Right renal pelvis (tissue), 4 donors: ENCODE measurements around the gene NOL4L. TPM values are rescaled to one million over a fixed set of nuclear protein-coding genes. Genes with fewer than 3 reads are reported as not detected.

Source experiments
- DNase-seq, 4 donors: peaks; one replicate each; pipeline ENCODE4 v3.0.0-alpha.2; 2013; ENCODE audit warnings: low read depth in 4 of 4, low spot score in 3 of 4, missing footprints in 1 of 4
- polyA plus RNA-seq, 4 donors: library from polyadenylated mRNA; unstranded; fragments of 120-200 nt; gene quantifications; one replicate each; pipeline ENCODE4 v1.2.1, GENCODE V29; 2013; ENCODE audit not compliant: insufficient read length in 4 of 4

NOL4L gene
- polyA plus RNA-seq, 4 donors = 47.1 to 62.0 (median 51.7) TPM

DNA sequence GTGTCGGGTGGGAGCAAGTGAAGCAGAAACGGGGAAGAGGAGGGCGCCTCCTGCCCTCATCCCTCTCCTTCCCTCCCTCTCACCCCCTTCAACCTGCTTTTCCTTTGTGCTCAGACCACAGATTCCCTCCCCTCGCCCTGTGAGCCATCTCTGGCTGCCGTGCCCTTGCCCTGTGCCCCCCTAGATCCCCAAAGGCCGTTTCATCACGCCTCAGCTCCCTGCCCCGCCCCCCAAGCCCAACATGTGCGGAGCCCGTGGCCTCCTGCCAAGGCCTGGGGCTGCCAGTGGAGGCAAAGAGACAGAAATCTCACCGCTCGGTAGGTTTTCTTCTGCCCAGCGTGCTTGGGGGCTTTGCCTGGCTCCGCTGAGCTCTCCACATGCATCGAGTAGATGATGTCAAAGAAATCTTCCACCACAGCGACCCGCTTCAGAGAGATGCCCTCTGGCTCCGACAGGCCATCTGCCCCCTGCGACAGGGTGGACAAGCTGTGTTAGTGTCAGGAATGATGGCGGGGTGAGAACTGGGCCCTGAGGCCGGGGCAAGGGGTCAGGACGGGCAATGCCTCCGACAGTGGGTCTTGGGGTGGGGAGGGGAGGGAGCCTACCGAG lies 57.6 kb downstream of the NOL4L start:
- no peak for DNase-seq

DNA sequence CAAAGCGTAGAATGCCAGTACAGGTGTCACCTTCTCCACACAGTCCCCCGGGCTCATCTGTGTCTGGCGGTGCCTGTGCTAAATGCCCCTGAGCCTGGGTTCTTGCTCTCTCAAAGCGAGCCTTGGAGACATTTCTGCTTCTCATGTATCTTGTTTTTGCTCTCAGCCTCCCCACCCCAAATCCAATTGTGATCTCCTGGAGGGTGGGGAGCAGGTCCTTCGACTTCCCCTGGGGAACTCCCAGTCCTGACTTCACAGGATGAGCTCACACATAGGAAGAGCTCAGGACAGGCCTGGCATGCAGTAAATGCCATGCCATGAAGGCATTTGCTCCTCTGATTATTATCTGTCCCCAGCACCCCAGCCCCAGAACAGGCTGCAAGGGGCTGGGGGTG lies 58.1 kb downstream of the NOL4L start:
- DNase-seq = no peak

GRCh38 chr20:32526541-32526940 lies 58.6 kb downstream of the NOL4L start:
- no peak for DNase-seq

GRCh38 chr20:32526125-32526524 lies 59.0 kb downstream of the NOL4L start:
- DNase-seq = no peak

DNA sequence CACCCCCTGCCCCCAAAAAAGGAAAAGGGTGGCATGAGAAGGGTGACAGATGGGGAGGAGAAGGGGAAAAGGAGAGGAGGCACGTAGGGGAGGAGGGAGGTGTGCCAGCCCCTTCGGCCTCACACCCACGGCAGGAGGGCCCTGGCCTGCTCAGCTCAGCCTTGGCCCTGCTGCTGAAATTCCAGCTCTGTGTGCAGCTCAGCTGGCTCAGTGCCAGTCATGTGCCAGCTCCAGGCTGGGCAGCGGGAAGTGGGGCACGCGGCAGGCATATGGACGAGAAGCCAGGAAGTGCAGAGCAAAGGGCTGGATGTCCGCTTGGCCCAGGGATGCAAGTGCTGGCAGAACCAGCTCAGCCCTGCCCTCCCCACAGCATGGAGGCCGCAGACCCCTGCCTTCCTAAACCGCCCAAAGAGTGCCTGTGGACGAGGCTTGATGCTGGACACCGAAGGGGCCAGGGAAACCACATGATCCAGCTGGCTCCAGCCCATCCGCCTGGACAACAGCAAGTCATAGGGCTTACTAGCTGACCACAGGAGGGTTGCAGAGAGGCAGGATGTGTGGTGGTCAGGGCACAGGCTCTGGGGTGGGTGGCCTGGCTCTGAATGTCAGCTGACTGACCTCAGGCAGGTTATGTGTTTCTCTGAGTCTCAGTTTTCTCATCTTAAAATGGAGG lies 60.2 kb downstream of the NOL4L start:
- DNase-seq = no peak

- DNase-seq = no peak
Measured at GRCh38 chr20:32523613-32524213, 61.4 kb downstream of the NOL4L start.

- no peak for DNase-seq
Measured at GRCh38 chr20:32522776-32523612, 62.1 kb downstream of the NOL4L start.

DNA sequence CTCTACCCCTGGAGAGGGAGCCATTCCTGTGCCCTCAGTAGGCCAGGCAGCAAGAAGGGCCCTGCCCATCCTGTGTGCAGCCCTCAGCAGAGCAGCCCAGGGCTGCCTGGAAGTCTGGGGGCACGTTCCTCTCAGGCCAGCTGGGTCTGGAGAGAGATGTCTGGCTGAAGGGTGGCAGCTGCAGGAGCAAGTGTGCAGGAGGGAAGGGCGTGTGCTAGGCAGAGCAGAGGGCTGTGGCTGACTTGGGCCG lies 62.7 kb downstream of the NOL4L start:
- no peak for DNase-seq

DNA sequence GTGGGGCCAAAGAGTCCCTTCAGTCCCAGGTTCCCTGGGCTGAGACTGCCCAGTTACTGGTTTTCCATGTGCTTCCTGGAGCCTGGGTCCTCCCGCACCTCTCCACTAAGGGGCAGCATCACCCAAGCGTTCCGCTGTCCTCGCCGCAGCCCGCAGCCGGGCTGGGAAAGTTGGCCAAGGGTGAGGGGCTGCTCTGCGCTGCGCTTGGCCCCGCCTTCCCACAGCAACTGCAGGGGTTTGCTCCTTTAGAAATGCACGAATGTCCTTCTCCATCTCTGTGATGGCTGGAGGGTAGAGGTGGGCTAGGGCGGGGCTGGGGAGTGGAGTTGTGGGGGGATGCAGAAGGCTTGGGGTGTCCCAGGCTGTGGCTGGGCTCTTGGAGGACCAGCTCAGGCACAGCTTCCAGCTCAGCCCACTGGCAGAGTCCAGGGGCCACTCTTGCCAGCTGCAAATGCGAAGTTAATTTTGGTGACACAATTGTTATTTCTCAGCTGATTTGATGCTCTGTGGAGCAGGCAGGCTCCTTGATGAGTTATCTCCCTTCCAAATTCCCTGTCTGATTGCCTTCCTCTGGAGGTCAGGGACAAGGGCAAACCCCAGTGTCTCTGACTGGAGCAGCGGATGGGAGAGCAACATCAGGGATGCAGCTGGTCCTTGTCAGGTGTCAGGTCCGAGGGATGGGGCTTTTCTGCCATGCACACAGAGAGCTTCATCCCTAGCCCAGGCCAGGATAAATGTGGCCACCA lies 63.2 kb downstream of the NOL4L start:
- DNase-seq = peak in 1 of 4 donors; percentile 70

DNA sequence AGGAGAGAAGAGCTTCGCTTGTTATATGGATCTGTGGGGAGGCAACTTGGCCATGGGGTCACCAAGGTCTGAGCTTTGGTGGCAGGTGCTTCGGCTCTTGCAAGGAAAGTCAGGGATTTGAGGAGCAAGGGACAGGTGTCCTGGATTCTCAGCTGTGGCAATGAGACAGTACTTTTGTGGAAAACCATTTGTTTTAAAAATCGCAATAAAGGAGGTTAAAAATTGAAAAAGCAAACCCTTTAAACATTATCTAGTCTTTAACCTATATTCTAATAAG lies 64.3 kb downstream of the NOL4L start:
- DNase-seq = no peak

- no peak for DNase-seq
Measured at GRCh38 chr20:32519381-32519730, 65.8 kb downstream of the NOL4L start.

- DNase-seq = no peak
Measured at GRCh38 chr20:32518593-32519380, 66.3 kb downstream of the NOL4L start.

- no peak for DNase-seq
Measured at GRCh38 chr20:32517914-32518592, 67.1 kb downstream of the NOL4L start.

DNA sequence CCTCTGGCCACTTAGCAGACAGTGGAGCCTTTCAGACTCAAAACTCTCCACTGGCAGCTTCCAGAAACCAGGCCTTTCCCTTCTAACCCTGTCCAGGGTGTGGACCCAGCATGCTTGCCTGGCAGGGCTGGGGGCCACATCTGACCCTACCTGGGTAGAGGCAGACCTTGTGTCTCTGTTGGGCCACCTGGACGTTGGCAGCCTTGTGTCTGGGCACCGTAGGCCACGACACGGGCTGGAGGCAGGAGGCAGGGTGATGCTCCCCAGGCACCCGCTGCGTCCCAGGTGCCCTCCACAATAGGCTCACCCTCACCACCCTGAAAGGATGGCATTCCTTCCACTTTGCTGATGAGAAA lies 67.6 kb downstream of the NOL4L start:
- no peak for DNase-seq

DNA sequence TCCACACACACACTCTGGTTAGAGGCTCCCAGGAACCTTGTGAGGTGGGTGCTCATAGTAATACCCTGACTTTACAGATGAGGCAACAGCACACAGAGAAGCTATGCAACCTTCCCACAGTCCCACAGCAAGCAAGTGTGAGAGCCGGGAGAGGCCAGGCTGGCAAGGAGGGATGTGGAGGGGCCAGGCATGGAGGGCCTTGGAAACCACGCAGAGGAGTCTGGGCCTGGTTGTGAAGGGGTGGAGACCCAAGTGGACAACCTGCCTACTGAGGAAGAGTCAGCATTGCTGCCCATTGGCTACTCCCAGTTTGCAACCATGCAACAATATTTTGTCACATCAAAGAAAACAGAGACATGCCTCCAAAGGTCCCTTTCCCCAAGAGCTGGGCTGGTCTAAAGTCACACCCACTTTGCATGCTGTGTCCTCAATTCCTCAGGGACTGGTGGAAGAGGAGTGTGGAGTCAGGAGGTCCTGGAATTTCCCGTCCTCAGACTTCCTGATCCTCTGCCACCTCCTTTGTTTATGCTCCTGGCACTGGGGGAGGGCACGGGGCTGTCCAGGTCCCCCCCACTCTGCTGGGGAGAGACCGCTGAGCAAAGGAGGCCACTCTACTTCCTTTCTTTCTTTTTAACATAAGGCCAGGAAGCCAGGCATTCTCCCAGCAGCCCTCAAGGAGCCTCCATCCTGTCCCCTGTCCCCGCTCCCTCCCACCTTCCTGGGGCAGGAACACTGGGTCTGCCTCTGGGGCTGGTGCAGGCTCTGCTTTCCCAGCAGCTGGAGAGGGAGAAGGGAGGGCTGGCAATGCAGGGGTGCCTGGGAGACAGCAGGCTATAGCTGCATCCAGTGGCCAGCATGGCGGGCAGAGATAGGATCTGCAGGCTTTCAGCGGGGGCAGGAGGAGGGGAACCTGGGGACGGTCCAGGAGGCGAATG lies 68.3 kb downstream of the NOL4L start:
- DNase-seq = no peak

DNA sequence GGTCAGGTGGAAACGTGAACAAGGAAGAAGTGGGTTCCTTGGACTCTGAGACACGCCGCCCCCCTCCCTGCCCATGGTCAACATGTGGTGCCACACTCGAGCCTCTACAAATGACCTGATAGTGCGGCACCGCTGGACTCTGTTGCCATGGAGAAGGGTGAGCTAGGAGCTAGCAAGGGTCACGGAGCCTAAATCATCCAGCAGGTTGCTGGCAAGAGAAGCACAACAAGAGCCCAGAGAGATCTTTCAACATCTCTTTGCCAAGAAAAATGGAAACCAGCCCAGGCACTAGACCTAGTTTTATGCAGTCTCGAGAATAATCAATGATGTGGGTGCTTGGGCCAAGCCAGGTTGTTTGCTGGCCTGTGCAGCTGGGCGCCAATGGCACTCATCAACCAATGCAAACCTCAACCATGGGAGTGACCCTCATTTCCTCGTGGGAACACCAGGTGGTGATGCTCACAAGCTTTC lies 69.5 kb downstream of the NOL4L start:
- no peak for DNase-seq

DNA sequence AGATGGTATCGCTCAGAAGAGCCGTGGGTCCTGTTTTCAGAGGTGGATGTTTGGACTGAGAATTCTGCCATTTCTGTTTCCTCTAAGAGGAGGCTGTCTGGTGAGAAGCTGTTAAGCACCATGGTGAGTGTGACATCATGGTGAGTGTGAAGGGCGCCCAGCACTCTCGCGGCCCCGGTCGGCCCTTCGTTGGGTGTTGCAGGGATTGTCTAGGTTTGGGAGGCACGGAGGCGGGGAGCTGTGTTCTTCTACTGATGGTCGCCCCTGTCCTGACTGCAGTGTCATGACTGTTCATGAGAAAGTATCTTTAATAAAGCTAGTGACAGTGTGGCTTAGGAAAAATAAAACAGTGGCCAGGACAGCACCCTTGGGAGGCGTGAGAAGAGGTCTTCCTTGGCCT lies 70.4 kb downstream of the NOL4L start:
- no peak for DNase-seq

GRCh38 chr20:32513031-32513866 lies 71.9 kb downstream of the NOL4L start:
- DNase-seq = no peak
